IPS DF 6.9 (cell line): ENCODE data around the gene SPACDR.

Experiments
- DNase-seq: peaks from one replicate; pipeline ENCODE4 v3.0.0-alpha.2; 2013; ENCODE audit warnings: low read depth, low spot score
- H3K27ac ChIP-seq: one replicate; pipeline ENCODE4 v1.5.1; 2013; ENCODE audit warnings: low read length, control low read depth
- H3K27me3 ChIP-seq: 2 replicates; pipeline ENCODE4 v1.6.1; 2013; ENCODE audit warnings: mild to moderate bottlenecking, low read length; ENCODE audit not compliant: control insufficient read depth, insufficient read depth
- H3K36me3 ChIP-seq: 2 replicates; pipeline ENCODE4 v1.6.1; 2013; ENCODE audit warnings: low read length; ENCODE audit not compliant: control insufficient read depth, insufficient read depth
- H3K4me1 ChIP-seq: 2 replicates; pipeline ENCODE4 v1.6.1; 2013; ENCODE audit warnings: low read length; ENCODE audit not compliant: control insufficient read depth, insufficient read depth
- H3K4me3 ChIP-seq: 2 replicates; pipeline ENCODE4 v1.5.1; 2013; ENCODE audit warnings: mild to moderate bottlenecking, low read length
- H3K9me3 ChIP-seq: 2 replicates; pipeline ENCODE4 v1.6.1; 2013; ENCODE audit warnings: low read length, inconsistent platforms; ENCODE audit not compliant: control insufficient read depth, insufficient read depth
- WGBS: extraction: QIAGEN DNeasy Blood & Tissue Kit; methylation state at CpG from one replicate; pipeline ENCODE4 v1.1.7; 2013; ENCODE audit warnings: mixed read lengths, missing lambda C conversion rate; ENCODE audit not compliant: insufficient read length, insufficient coverage; 5-methylcytosine and 5-hydroxymethylcytosine counted together

SPACDR gene

DNA sequence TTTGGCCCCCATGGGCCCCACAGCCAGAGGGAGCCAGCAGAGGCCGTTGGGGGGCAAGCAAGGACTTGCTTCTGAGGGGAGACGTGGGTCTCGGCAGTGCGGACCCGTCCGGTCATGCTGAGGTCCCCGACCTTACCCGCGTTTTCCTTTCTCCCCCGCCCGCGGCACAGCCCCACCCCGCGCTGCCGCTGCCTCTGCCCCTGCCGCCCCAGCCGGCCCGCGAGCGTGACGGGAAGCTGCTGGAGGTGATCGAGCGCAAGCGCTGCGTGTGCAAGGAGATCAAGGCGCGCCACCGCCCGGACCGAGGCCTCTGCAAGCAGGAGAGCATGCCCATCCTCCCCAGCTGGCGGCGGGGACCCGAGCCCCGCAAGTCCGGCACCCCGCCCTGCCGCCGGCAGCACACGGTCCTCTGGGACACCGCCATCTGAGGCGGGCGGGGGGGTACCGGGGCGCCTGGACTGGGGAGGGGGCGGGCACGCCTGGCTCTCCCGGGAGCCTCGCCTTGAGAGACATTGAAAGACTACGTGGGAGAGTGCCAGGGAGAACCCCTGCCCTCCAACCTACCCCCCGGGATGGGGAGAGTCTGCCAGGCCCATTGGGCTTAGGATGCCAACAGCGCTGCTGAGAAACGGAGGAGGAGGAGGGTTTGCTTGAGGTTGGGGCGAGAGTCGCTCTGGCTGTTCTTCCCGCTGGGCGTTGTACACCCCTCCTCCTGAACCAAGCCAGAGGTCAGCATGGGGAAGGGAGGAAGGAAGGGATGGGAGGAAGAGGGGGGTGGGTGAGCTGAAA, 29.6 kb upstream of the SPACDR start:
- Histone ChIP-seq H3K9me3 (no peaks in the 10 kb centered on the region), H3K4me3 (peak overlapping the region; percentile 43; the same call in 1 of the 2 replicates), H3K4me1 (peaks cover 2% of the 10 kb centered on the region), H3K36me3 (peaks cover 5% of the 10 kb centered on the region; the same call in 1 of the 2 replicates), H3K27me3 (0 out of 2 replicates have a peak, but pooled peaks cover 2% of the 10 kb centered on the region), H3K27ac (no peak overlapping the region)
- WGBS, result no CpG with 5 or more reads among the region's 56 CpGs
- DNase-seq, result no peak

DNA sequence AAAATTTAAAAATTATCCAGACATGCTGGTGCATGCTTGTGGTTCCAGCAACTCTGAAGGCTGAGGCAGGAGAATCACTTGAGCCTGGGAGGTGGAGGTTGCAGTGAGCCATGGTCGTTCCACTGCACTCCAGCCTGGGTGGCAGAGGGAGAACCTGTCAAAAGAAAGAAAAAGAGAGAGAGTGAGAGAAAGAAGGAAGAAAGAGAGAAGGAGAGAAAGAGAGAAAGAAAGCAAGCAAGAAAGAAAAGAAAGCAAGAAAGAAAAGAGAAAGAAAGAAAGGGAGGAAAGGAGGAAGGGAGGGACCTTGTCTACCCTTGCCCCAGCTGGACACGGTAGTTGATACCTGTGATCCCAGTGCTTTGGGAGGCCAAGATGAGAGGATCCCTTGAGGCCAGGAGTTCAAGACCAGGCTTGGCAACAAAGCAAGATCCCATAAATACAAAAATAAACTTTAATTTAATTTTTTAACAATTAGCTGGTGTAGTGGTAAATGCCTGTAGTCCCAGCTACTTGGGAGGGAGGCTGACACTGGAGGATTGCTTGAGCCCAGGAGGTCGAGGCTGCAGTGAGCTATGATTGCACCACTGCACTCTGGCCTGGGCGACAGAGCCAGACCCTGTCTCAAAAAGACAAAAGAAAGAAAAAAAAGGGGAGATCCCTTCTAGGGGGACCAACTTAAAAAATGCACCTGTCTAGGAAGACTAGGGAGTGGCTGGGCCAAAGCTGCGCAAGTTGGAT, 28.8 kb upstream of the SPACDR start:
- 0 out of 2 replicates have a peak, but pooled peaks cover 2% of the 10 kb centered on the region for H3K27me3 ChIP-seq
- no peaks in the 10 kb centered on the region for H3K9me3 ChIP-seq
- peak overlapping the region; percentile 43; the same call in 1 of the 2 replicates for H3K4me3 ChIP-seq
- peaks cover 2% of the 10 kb centered on the region for H3K4me1 ChIP-seq
- peaks cover 6% of the 10 kb centered on the region; the same call in 1 of the 2 replicates for H3K36me3 ChIP-seq
- no CpG with 5 or more reads among the region's 5 CpGs for WGBS
- no peak overlapping the region for H3K27ac ChIP-seq
- DNase-seq, result no peak

DNA sequence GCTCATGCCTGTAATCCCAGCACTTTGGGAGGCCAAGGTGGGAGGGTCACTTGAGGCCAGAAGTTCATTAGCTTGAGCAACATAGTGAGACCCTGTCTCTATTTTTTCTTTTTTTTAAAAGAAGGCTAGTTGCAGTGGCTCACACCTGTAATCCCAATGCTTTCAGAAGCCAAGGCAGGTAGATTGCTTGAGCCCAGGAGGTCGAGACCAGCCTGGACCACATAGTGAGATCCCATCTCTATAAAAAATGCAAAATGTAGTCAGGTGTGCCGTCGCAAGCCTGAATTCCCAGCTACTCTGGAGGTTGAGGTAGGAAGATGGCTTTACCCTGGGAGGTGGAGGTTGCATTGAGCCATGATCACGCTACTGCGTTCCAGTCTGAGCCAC, 27.1 kb upstream of the SPACDR start:
- no peak for DNase-seq
- Histone ChIP-seq H3K27me3 (0 out of 2 replicates have a peak, but pooled peaks cover 2% of the 10 kb centered on the region), H3K4me3 (no peak overlapping the region), H3K36me3 (peaks cover 6% of the 10 kb centered on the region; the same call in 1 of the 2 replicates), H3K27ac (no peak overlapping the region), H3K9me3 (no peaks in the 10 kb centered on the region), H3K4me1 (peaks cover 5% of the 10 kb centered on the region)
- WGBS, result no CpG with 5 or more reads among the region's 5 CpGs

DNA sequence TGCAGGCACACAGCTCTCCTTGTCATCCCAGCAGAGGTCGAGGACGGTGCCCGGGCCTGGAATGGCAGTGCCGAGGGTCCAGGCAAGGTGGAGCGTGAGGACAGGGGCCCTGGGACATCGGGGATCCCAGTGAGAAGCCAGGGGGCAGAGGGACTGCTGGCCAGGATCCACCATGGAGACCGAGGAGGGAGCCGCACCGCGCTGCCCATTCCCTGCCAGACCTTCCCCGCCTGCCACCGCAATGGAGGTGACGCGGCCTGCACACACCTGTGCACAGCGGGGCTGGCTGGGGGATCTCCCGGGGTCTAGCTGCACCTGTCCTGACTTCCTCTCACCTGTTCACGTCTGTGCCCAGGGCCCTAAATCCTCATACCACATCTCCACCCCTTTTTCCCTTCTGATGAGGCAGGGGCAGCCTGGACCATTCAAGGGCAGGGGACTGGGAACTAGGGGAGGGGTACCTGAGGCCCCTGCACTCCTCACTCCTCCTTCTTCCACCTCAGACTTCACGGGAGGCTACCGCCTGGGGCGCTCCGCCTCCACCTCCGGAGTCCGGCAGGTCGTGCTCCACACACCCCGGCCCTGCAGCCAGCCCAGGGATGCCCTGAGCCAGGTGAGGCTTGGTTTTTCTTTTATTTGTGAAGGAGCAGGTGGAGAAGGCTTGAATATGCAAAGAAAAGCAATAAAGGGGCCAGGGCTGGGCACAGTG, 26.6 kb upstream of the SPACDR start:
- H3K4me3 ChIP-seq, result no peak overlapping the region
- 0 out of 2 replicates have a peak, but pooled peaks cover 2% of the 10 kb centered on the region for H3K27me3 ChIP-seq
- no CpG with 5 or more reads among the region's 25 CpGs for WGBS
- no peaks in the 10 kb centered on the region for H3K9me3 ChIP-seq
- H3K27ac ChIP-seq, result no peak overlapping the region
- no peak for DNase-seq
- peaks cover 5% of the 10 kb centered on the region for H3K4me1 ChIP-seq
- peaks cover 6% of the 10 kb centered on the region; the same call in 1 of the 2 replicates for H3K36me3 ChIP-seq

DNA sequence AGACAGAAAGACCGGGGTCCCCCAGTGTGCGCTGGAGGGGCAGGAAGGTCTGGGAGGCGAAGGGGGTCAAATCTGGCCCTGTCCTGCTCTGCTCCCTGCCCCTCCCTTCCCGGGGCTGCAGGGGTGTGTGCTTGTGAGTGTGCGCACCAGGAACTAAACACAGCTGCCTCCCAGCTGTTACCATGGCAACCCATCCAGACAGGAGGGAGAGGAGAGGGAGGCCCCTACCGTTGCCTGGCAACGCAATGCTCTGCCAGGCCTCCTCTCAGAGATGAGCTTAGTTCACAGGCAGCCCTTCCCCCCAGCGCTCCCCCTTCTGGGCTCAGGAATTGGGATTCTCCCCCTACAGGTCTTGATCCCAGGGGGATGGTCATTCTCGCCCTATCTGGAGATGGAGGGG, 25.8 kb upstream of the SPACDR start:
- Histone ChIP-seq H3K27ac (no peak overlapping the region), H3K36me3 (peaks cover 6% of the 10 kb centered on the region; the same call in 1 of the 2 replicates), H3K9me3 (no peaks in the 10 kb centered on the region), H3K4me3 (no peak overlapping the region), H3K4me1 (peaks cover 7% of the 10 kb centered on the region), H3K27me3 (0 out of 2 replicates have a peak, but pooled peaks cover 2% of the 10 kb centered on the region)
- no CpG with 5 or more reads among the region's 9 CpGs for WGBS
- peak; percentile 82 for DNase-seq

DNA sequence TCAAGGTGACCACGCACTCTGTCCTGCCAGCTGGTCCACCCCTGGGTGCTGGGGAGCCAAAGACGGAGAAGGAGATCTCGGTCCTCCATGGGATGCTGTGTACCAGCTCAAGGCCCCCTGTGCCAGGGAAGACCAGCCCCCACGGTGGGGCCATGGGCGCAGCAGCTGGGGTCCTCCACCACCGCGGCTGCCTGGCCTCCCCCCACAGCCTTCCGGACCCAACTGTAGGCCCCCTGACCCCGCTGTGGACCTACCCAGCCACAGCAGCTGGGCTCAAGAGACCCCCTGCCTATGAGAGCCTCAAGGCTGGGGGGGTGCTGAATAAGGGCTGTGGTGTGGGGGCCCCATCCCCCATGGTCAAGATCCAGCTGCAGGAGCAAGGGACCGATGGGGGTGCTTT, 25.1 kb upstream of the SPACDR start:
- Histone ChIP-seq H3K9me3 (no peaks in the 10 kb centered on the region), H3K4me1 (peaks cover 7% of the 10 kb centered on the region), H3K27ac (no peak overlapping the region), H3K27me3 (0 out of 2 replicates have a peak, but pooled peaks cover 2% of the 10 kb centered on the region), H3K36me3 (peaks cover 6% of the 10 kb centered on the region; the same call in 1 of the 2 replicates), H3K4me3 (no peak overlapping the region)
- no peak for DNase-seq
- no CpG with 5 or more reads among the region's 10 CpGs for WGBS

DNA sequence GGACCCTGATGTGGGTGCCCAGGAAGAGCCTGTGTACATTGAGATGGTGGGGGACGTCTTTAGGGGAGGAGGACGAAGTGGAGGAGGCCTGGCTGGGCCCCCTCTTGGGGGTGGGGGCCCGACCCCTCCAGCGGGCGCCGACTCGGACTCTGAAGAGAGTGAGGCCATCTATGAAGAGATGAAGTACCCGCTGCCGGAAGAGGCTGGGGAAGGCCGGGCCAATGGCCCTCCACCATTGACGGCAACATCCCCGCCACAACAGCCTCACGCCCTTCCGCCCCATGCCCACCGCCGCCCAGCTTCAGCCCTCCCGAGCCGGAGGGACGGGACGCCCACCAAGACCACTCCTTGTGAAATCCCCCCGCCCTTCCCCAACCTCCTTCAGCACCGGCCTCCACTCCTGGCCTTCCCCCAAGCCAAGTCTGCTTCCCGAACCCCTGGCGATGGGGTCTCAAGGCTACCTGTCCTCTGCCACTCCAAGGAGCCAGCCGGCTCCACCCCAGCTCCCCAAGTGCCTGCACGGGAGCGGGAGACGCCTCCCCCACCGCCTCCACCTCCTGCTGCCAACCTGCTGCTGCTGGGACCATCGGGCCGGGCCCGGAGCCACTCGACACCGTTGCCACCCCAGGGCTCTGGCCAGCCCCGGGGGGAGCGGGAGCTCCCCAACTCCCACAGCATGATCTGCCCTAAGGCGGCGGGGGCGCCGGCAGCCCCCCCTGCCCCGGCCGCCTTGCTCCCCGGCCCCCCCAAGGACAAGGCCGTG, 24.5 kb upstream of the SPACDR start:
- H3K36me3 ChIP-seq, result peaks cover 6% of the 10 kb centered on the region; the same call in 1 of the 2 replicates
- no CpG with 5 or more reads among the region's 44 CpGs for WGBS
- no peak for DNase-seq
- H3K27ac ChIP-seq, result no peak overlapping the region
- H3K27me3 ChIP-seq, result 0 out of 2 replicates have a peak, but pooled peaks cover 2% of the 10 kb centered on the region
- peaks cover 7% of the 10 kb centered on the region for H3K4me1 ChIP-seq
- H3K4me3 ChIP-seq, result no peak overlapping the region
- no peaks in the 10 kb centered on the region for H3K9me3 ChIP-seq

DNA sequence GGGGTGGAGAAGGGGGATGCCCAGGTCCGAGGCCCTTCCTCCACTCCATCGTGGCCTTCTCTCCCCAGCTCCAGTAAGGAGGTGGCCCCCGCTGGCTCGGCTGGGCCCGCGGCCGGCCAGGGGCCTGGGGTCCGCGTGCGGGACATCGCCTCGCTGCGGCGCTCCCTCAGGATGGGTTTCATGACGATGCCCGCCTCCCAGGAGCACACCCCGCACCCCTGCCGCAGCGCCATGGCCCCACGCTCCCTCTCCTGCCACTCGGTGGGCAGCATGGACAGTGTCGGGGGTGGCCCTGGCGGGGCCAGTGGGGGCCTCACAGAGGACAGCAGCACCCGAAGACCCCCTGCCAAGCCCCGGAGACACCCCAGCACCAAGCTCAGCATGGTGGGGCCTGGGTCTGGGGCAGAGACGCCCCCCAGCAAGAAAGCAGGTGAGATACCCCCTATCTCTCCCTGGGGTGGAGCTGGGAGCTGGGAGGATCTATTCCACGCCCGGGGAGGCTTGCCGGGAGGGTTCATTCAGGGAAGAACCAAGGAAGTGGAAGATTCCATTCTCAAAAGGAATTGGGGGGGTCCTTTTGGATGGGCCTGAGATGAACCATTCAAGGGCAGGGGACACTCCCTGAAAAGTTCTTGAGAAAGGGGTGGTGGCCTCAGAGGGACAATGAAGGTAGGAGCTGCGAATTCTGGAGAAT, 22.8 kb upstream of the SPACDR start:
- Histone ChIP-seq H3K27ac (no peak overlapping the region), H3K4me3 (no peak overlapping the region), H3K27me3 (no peaks in the 10 kb centered on the region), H3K9me3 (no peaks in the 10 kb centered on the region), H3K36me3 (peaks cover 6% of the 10 kb centered on the region; the same call in 1 of the 2 replicates), H3K4me1 (peaks cover 7% of the 10 kb centered on the region)
- DNase-seq, result no peak
- no CpG with 5 or more reads among the region's 30 CpGs for WGBS

DNA sequence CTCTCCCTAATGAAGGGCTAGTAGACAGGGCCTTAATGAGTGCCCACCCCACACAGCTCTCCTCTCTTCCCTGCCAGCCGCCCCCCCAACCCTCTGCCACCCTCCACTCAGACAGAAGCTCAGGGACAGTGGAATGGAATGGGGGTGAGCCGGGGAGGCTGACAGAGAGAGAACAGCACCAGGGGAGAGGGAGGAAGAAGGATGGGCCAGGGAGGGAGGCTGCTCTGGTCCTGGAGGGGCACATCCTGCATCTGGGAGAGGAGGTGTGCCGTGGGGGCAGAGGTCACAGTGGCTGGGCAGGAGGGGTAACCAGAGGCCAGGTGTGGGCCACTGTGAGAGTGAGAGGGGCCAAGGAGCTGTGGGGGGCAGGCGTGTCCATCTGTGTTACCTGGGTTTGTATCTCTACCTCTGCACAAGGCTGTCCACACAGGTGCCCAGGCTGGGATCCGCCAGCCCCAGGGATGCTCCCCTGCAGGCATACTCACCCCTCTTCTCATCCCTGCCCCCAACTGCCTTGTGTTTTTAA, 22.1 kb upstream of the SPACDR start:
- no CpG with 5 or more reads among the region's 5 CpGs for WGBS
- DNase-seq, result no peak
- peaks cover 6% of the 10 kb centered on the region; the same call in 1 of the 2 replicates for H3K36me3 ChIP-seq
- H3K9me3 ChIP-seq, result no peaks in the 10 kb centered on the region
- no peak overlapping the region for H3K27ac ChIP-seq
- no peak overlapping the region for H3K4me3 ChIP-seq
- no peaks in the 10 kb centered on the region for H3K27me3 ChIP-seq
- peaks cover 7% of the 10 kb centered on the region for H3K4me1 ChIP-seq
